Neutrophil (primary cell): ENCODE results near the gene NMS.

Experiments used
- H3K27ac ChIP-seq: fragments of 200-600 bp; sonication (generic); 2 replicates; pipeline ENCODE4 v1.5.1; 2016; ENCODE audit warnings: mild to moderate bottlenecking, moderate library complexity
- H3K27me3 ChIP-seq: fragments of 200-600 bp; sonication (generic); 2 replicates; pipeline ENCODE4 v1.6.0; 2016; ENCODE audit warnings: mild to moderate bottlenecking
- H3K36me3 ChIP-seq: fragments of 200-600 bp; sonication (generic); 2 replicates; pipeline ENCODE4 v1.5.1; 2017
- H3K4me1 ChIP-seq, 2 experiments: fragments of 200-600 bp in 1 of 2; sonication (generic) in 1 of 2; 1 replicate in 1 of 2; 2 replicates in 1 of 2; pipeline versions ENCODE4 v1.5.1 to v1.6.1; 2013 to 2016; ENCODE audit warnings: low read depth in 1 of 2, low read length in 1 of 2, mild to moderate bottlenecking in 1 of 2, moderate library complexity in 1 of 2; ENCODE audit not compliant: control insufficient read depth in 1 of 2, insufficient read depth in 1 of 2
- H3K4me3 ChIP-seq, 2 experiments: fragments of 200-600 bp in 1 of 2; sonication (generic) in 1 of 2; 1 replicate in 1 of 2; 2 replicates in 1 of 2; pipeline ENCODE4 v1.5.1; 2013 to 2016; ENCODE audit warnings: low read depth in 1 of 2, low read length in 1 of 2, mild to moderate bottlenecking in 1 of 2, moderate library complexity in 1 of 2
- H3K9me3 ChIP-seq: fragments of 200-600 bp; sonication (generic); 2 replicates; pipeline ENCODE4 v1.5.1; 2016
- CTCF ChIP-seq: fragments of 200-600 bp; sonication (generic); IDR thresholded peaks from 2 replicates; pipeline ENCODE4 v1.5.1; 2016; ENCODE audit warnings: antibody characterized with exemption

NMS gene, protein sequence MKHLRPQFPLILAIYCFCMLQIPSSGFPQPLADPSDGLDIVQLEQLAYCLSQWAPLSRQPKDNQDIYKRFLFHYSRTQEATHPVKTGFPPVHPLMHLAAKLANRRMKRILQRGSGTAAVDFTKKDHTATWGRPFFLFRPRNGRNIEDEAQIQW

DNA sequence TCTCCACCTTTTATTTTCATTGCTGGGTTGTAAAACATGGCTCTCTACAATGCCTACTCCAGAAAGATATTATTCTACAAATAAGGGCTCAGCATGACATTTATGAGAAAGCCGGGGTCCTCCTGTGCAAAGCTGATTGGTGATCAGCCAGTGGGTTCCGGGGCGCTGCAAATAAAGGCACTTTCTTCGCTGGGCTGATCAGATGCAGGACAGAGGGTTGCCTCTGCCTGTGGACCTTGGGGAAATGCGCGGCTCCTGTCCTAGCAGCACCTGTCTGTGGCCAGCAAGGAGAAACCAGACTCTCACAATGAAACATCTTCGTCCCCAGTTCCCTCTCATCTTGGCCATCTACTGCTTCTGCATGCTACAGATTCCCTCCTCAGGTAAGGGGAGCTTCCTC lies at the start of gene NMS:
TSS of gene NMS (plus strand) at position 301 of the 400 bp plus-strand sequence. CDS start at position 308, 7 bp downstream.
- Histone ChIP-seq H3K27me3 (peaks cover 19% of the 10 kb centered on the region), H3K4me1 (no peaks in the 10 kb centered on the region)
- no peak for TF ChIP-seq CTCF

DNA sequence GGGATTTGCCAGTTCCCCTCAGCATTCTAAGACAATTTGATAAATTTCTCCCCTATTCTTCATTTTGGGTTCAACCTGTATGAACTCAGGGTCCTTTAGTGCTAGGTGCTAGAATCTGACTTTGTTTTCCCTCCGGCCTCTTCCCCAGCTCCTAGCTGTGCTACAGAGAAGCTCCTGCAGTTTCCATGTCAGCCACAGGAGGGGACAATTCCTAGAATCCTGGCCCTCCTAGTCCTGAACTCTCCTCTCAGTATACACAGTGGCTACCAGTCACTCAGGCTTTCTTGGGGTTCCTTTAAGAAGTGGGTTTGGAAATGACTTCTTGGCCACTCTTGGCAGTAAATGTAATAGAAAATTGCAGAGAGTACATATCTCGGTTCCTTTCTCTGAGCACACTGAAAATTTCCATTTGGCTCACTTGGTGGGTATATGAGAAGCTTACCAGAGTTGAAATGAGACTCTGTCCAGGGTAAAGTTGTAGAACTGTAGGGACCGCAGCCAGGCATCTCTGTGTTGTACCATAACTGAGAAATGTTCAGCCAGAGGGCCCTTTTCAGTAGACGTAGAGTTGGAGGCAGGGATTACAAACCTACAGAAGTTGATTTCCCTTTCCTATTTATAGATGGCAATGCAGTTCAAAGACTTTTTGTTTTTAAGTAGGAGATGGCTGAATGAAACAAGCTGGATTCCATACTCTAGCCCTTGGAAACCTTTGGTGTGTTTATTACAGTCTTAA lies 47.8 kb upstream of the NMS start:
- Histone ChIP-seq H3K27ac (no peak overlapping the region), H3K4me1 (peaks cover 2 to 7% of the 10 kb centered on the region in 2 experiments), H3K36me3 (no peaks in the 10 kb centered on the region), H3K27me3 (peaks cover 73% of the 10 kb centered on the region), H3K4me3 (no peak overlapping the region), H3K9me3 (no peaks in the 10 kb centered on the region)
- TF ChIP-seq CTCF, result no peak

More for the DNA sequence above, at the start of gene NMS:
- Histone ChIP-seq H3K9me3 (no peaks in the 10 kb centered on the region), H3K36me3 (no peaks in the 10 kb centered on the region), H3K4me3 (no peak within 1 kb of the TSS), H3K27ac (no peak within 1 kb of the TSS)

- peaks cover 0 to 7% of the 10 kb centered on the region in 2 experiments for H3K4me1 ChIP-seq
- no peak overlapping the region for H3K4me3 ChIP-seq
- no peaks in the 10 kb centered on the region for H3K36me3 ChIP-seq
- no peaks in the 10 kb centered on the region for H3K9me3 ChIP-seq
- H3K27me3 ChIP-seq, result peaks cover 69% of the 10 kb centered on the region
- no peak overlapping the region for H3K27ac ChIP-seq
- TF ChIP-seq CTCF, result no peak
These were observed 46.7 kb upstream of the NMS start for GRCh38 chr2:100423631-100424030.

GRCh38 chr2:100424277-100424875 lies 45.9 kb upstream of the NMS start:
- H3K4me3 ChIP-seq, result no peak overlapping the region
- H3K36me3 ChIP-seq, result no peaks in the 10 kb centered on the region
- no peaks in the 10 kb centered on the region for H3K9me3 ChIP-seq
- H3K27me3 ChIP-seq, result peaks cover 62% of the 10 kb centered on the region
- H3K4me1 ChIP-seq, result peaks cover 0 to 7% of the 10 kb centered on the region in 2 experiments
- no peak overlapping the region for H3K27ac ChIP-seq
- no peak for TF ChIP-seq CTCF

DNA sequence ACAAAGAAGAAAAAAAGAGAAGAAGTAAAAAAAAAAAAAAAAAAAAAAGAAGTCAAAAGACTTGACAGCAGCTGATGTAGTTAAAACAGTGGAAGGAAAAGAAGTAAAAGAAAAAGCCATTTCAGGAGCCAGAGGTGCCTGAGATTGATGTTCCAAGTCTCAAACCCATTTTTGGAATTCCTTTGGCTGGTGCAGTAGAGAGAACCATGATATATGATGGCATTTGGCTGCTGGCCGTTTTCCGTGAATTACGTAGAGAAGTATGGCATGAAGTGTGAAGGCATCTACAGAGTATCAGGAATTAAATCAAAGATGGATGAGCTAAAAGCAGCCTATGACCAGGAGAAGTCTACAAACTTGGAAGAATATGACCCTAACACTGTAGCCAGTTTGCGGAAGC lies 45.2 kb upstream of the NMS start:
- Histone ChIP-seq H3K27ac (no peak overlapping the region), H3K9me3 (no peaks in the 10 kb centered on the region), H3K36me3 (no peaks in the 10 kb centered on the region), H3K27me3 (peaks cover 54% of the 10 kb centered on the region), H3K4me3 (no peak overlapping the region), H3K4me1 (peaks cover 0 to 7% of the 10 kb centered on the region in 2 experiments)
- TF ChIP-seq CTCF, result no peak
